Dermis lymphatic vessel endothelial cell (primary cell): ENCODE data around the gene TMEM106C. TPM values are rescaled to one million over a fixed set of nuclear protein-coding genes. Genes with fewer than 3 reads are reported as not detected.

Experiments
- total RNA-seq: library from RNA; depleted of rRNA; stranded (reverse); fragments of >200 nt; gene quantifications from 2 replicates; pipeline ENCODE4 v1.2.1, GENCODE V29; 2014

Gene TMEM106C, protein sequence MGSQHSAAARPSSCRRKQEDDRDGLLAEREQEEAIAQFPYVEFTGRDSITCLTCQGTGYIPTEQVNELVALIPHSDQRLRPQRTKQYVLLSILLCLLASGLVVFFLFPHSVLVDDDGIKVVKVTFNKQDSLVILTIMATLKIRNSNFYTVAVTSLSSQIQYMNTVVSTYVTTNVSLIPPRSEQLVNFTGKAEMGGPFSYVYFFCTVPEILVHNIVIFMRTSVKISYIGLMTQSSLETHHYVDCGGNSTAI
- total RNA-seq: 33.8 and 36.4 TPM in 2 replicates

DNA sequence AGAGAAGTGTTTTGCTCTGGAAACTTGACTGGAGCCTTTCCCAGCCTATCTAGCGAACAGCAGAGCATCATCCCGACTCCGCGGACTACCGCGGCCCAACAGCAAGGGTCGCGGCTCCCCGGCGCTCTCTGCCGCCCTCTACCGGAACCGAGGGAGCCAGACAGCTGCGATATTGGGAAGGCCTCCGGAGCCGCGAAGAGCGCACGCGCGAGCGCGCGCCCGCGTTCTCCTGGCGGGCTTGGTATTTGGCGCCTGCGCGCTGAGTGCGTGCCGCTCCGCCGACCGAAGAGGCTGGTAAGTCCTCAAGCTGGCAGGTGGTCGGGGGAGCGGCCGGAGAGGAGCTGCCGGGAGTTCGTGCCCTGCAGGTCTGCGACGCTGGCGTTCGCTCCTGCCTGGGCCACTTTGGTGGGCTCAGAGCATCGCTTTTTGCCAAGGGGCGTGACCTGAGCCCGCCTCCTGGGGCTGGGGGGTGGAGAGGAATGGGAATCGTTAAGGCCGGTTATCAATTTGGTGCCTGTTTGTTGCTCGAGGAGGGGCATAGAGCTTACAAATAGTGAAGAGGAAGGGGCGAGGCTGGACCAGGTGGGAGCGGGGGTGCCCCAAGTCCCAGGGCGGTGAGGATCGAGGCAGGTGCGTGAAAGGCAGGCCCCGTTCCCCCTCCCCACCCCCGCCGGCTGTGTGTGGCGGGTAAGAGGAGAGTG, at the start of gene TMEM106C:
Gene TMEM106C, plus strand, starts transcription at position 257 of the 701 bp plus-strand sequence. CDS start 641 bp downstream, outside the sequence.

DNA sequence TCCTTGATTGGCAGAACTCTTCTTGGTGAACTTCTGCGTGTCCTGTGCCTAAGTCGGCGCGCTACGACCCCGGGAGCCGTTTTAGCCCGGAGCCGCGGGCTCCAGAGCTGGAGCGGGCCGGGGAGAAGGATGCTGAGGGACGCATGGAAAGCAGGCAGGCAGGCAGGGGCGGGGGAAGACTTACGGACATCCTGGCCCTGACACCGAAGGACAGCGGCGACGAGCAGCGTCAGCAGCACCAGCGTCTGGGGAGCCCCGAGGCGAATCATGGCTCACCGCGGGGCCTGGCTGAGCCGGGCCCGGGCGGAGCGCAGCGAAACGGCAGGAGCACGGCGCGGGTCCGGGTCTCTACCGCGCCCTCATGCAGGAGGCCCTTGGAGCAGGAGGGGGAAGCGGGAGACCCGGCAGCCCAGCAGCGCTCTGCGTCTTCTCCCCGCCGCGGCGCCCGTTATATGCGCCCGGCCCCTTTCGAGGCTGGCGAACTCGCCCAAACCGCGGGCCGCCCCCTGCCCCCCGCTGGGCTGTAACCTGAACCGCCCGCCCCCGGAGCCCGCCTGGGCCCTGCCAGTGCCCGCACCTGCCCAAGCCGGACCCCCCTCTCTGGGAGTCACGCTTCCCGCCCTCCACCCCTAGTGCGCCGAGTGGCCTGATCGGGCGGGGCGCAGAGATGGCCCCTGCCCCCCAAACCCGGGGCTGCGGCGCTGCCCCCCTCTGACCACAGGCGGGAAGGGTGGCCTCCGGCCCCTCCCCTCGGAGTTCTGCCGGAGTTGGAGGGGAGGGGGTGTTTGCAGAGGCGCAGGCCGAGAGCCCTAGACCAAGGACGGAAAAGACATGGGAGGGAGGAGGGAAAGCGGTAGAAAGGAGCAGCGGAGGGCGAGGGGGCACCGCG, 40.9 kb downstream of the TMEM106C start, which contains the start of gene COL2A1:
Gene COL2A1, minus strand, starts transcription at position 424 of the 889 bp plus-strand sequence. Its CDS starts 155 bp downstream, at position 269.

Other genes with a start within 250 kb of the TMEM106C start
- under 0.01 and 0.11 TPM in 2 replicates for gene ENDOU, start 238.1 kb upstream of the TMEM106C start, total RNA-seq
- gene RAPGEF3, start 204.7 kb upstream of the TMEM106C start, total RNA-seq: 8.3 and 11.0 TPM in 2 replicates
- 8.0 and 10.1 TPM in 2 replicates for gene SLC48A1, start 190.4 kb upstream of the TMEM106C start, total RNA-seq
- 28.4 and 30.4 TPM in 2 replicates for gene HDAC7, start 143.7 kb upstream of the TMEM106C start, total RNA-seq
- gene VDR, start 58.6 kb upstream of the TMEM106C start, total RNA-seq: under 0.01 and 0.11 TPM in 2 replicates
- not detected in 2 replicates for gene COL2A1, start 40.9 kb downstream of the TMEM106C start, total RNA-seq
- 11.2 and 12.9 TPM in 2 replicates for gene SENP1, start 142.5 kb downstream of the TMEM106C start, total RNA-seq
- 27.8 and 34.7 TPM in 2 replicates for gene PFKM, start 155.8 kb downstream of the TMEM106C start, total RNA-seq
- 18.6 and 19.1 TPM in 2 replicates for gene ASB8, start 193.9 kb downstream of the TMEM106C start, total RNA-seq
- gene CCDC184, start 220.0 kb downstream of the TMEM106C start, total RNA-seq: 0.11 TPM in 1 of 2 replicates, not detected in the other
- gene OR10AD1, start 239.7 kb downstream of the TMEM106C start, total RNA-seq: not detected in 2 replicates